ENCODE results near the gene OR11L1. TPM values are rescaled to one million over a fixed set of nuclear protein-coding genes. Genes with fewer than 3 reads are reported as not detected.
A peak's percentile ranks its signal among the peaks of the same experiment; 100 is the strongest.

OR11L1 gene, protein sequence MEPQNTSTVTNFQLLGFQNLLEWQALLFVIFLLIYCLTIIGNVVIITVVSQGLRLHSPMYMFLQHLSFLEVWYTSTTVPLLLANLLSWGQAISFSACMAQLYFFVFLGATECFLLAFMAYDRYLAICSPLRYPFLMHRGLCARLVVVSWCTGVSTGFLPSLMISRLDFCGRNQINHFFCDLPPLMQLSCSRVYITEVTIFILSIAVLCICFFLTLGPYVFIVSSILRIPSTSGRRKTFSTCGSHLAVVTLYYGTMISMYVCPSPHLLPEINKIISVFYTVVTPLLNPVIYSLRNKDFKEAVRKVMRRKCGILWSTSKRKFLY
- polyA plus RNA-seq: not detected

DNA sequence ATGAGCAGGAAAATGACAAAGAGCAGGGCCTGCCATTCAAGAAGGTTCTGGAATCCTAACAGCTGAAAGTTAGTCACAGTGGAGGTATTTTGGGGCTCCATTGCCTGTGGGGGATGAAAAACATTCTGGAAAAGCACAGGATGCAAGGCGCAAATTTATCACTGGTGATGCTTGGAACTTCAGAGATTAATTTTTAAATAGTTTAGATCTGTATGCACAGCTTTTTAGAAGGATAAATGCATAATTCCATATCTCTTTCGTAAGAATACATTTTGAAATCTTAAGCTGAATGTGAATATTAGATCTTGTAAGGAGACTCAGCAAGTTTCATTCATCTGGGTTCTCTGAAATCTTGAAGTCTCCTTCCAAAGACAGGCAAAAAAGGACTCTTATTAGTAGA lies at the start of gene OR11L1:
Gene OR11L1 (minus strand): TSS at position 101 of the 400 bp plus-strand sequence. CDS start 0 bp downstream, at position 101.
- Mint-ChIP-seq H3K4me1 (no peaks in the 10 kb centered on the region), H3K27me3 (ENCODE audit: low read depth in 3 of 3) (peaks cover 0 to 6% (median 2%) of the 10 kb centered on the region in 3 donors), H3K4me3 (no peak within 1 kb of the TSS), H3K9me3 (peaks cover 0 to 3% (median 0%) of the 10 kb centered on the region in 6 donors), H3K27ac (no peak within 1 kb of the TSS), H3K36me3 (no peaks in the 10 kb centered on the region)
- no peak for DNase-seq

DNA sequence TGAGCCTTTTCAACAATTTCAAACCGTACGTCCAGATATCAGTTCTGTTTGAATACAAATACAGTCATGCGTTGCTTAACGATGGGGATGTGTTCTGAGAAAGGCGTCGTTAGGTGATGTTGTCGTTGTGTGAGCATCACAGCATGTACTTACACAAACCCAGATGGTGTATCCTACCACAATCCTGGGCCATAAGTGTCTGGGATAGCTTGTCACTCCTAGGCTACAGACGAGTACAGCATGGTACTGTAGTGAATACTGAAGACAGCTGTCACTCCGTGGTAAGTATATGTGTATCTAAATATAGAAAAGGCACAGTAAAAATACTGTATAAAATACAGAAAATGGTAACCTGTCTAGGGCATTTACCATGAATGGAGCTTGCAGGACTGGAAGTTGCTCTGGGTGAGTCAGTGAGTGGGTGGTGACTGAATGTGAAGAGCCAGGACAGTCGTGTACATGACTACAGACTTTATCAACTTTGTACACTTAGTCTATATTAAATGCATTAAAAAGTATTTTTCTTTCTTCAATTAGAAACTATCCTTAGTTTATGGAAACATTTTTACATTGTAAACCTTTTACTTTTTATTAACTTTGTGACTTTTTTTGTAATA lies 43.2 kb upstream of the OR11L1 start:
- no peak for DNase-seq
- Mint-ChIP-seq H3K27me3 (ENCODE audit: low read depth in 3 of 3) (peaks cover 0 to 3% (median 2%) of the 10 kb centered on the region in 3 donors), H3K36me3 (no peaks in the 10 kb centered on the region), H3K4me3 (no peak overlapping the region), H3K9me3 (no peaks in the 10 kb centered on the region), H3K4me1 (no peaks in the 10 kb centered on the region), H3K27ac (no peak overlapping the region)

DNA sequence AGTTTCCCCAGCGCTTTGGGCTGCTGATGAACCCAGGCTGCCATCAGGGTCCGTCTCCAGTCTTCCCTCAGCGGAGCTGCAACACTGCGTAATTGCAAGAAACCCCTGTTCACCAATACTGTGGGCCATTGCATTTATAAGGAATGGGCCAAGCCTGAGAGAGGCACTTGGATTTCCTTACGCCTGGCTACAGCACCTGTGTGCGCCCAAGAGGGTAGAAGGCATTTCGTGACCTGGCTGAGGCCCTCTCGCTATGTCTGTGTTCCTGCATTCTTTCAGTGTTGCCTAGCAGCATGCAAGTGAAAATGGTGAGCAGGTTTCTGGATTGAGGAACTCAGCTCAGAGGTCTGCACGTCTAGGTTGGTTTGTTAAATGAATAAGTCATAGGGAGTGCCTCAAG lies 41.6 kb upstream of the OR11L1 start:
- H3K27ac Mint-ChIP-seq: no peak overlapping the region
- H3K4me1 Mint-ChIP-seq: no peaks in the 10 kb centered on the region
- H3K27me3 Mint-ChIP-seq (ENCODE audit: low read depth in 3 of 3): peaks cover 0 to 4% (median 2%) of the 10 kb centered on the region in 3 donors
- no peaks in the 10 kb centered on the region for H3K36me3 Mint-ChIP-seq
- H3K4me3 Mint-ChIP-seq: no peak overlapping the region
- DNase-seq: no peak
- peaks cover 0 to 2% (median 0%) of the 10 kb centered on the region in 6 donors for H3K9me3 Mint-ChIP-seq

DNA sequence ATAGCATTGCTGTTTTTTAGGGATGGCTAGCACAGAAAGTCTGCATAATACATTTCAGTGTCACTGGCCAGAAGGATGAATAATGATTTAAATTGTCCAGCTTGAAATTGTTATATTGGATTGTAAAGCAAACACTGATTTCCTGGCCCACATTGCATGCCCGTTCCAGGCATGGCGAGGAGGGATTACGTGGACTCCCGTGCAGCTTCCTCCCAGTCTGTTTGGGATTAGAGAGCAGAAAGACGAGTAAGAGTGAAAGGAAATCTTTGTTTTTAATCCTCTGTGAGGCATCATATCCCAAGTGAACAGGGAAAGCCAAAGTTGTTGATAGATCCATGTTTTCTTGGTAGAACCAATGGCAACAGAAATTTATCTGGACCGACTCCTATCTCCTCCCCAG lies 23.7 kb upstream of the OR11L1 start:
- DNase-seq: no peak
- Mint-ChIP-seq H3K9me3 (peaks cover 0 to 4% (median 0%) of the 10 kb centered on the region in 6 donors), H3K27ac (no peak overlapping the region), H3K4me1 (no peaks in the 10 kb centered on the region), H3K27me3 (ENCODE audit: low read depth in 3 of 3) (no peaks in the 10 kb centered on the region), H3K36me3 (no peaks in the 10 kb centered on the region), H3K4me3 (no peak overlapping the region)

DNA sequence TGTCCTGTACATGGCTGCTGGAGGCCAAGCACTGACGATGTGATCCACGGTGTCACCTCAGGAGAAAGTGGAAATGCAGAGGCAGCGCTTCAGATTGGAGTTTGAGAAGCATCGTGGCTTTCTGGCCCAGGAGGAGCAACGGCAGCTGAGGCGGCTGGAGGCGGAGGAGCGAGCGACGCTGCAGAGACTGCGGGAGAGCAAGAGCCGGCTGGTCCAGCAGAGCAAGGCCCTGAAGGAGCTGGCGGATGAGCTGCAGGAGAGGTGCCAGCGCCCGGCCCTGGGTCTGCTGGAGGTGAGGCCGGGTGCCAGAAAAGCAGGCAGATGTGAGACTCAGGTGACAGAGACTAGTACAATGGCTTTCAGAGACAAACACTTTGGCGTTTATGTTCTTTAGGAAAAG lies 22.9 kb upstream of the OR11L1 start:
- Mint-ChIP-seq H3K27ac (no peak overlapping the region), H3K36me3 (no peaks in the 10 kb centered on the region), H3K4me1 (no peaks in the 10 kb centered on the region), H3K4me3 (no peak overlapping the region), H3K9me3 (peaks cover 0 to 4% (median 0%) of the 10 kb centered on the region in 6 donors), H3K27me3 (ENCODE audit: low read depth in 3 of 3) (peaks cover 0 to 3% (median 2%) of the 10 kb centered on the region in 3 donors)
- no peak for DNase-seq

DNA sequence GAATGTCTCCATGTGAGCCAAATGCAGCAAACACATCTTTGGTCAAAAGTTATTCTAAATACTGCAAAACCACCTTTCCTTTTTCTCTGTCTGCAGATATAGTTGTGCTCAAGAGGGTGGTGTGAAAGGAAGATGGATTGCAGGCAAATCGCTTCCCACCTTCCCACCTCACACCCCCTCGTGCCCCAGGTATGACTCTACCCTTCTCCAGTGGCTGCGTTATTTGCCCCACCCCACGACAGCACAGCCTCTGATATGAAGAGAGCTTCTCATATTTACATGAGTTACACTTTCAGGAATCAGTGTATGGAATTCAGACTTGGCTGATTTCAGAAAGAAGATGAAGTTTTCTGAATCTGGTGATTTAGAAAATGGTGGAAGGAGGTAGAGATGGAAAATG lies 21.1 kb upstream of the OR11L1 start:
- no peaks in the 10 kb centered on the region for H3K9me3 Mint-ChIP-seq
- no peak overlapping the region for H3K4me3 Mint-ChIP-seq
- no peaks in the 10 kb centered on the region for H3K36me3 Mint-ChIP-seq
- no peak overlapping the region for H3K27ac Mint-ChIP-seq
- H3K27me3 Mint-ChIP-seq (ENCODE audit: low read depth in 3 of 3): peaks cover 4 to 6% (median 5%) of the 10 kb centered on the region in 3 donors
- H3K4me1 Mint-ChIP-seq: peaks cover 5 to 7% of the 10 kb centered on the region in 2 donors
- no peak for DNase-seq

DNA sequence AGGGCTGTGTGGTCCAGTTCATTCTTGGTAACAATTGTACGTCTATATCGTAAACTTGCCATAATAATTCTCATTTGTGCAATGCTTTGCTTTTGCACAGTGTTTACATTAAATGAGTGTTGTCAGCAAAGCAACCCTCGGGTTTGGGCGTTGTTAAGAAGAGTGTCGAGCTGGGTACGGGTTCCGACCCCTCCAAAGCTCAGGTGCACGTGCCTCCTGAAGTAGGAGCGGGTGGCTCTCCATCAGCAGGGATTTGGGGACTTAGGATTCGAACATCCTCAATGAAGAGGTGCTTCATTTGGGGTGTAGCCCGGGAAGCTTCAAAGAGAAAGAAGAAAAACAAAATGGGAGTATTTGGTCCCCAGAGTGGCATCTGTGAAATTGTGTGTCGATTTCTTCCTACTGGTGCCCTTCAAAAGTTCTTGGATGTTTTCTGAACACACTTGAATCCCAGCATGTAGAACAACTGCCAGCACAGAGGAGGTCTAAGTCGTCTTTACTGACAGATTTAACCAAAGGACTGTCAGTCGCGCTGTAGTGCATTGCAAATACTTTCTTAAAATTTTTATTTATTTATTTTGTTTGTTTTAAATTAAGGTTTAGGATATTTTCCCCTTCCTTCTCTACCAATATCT lies 16.4 kb upstream of the OR11L1 start:
- H3K9me3 Mint-ChIP-seq: no peaks in the 10 kb centered on the region
- no peak for DNase-seq
- H3K4me1 Mint-ChIP-seq: peaks cover 8 to 17% of the 10 kb centered on the region in 2 donors
- no peaks in the 10 kb centered on the region for H3K36me3 Mint-ChIP-seq
- peak overlapping the region in 2 of 6 donors; percentile 22 to 56 for H3K27ac Mint-ChIP-seq
- peaks cover 7 to 14% (median 8%) of the 10 kb centered on the region in 3 donors for H3K27me3 Mint-ChIP-seq (ENCODE audit: low read depth in 3 of 3)
- peak overlapping the region; percentile 77 to 88 (median 83) for H3K4me3 Mint-ChIP-seq

DNA sequence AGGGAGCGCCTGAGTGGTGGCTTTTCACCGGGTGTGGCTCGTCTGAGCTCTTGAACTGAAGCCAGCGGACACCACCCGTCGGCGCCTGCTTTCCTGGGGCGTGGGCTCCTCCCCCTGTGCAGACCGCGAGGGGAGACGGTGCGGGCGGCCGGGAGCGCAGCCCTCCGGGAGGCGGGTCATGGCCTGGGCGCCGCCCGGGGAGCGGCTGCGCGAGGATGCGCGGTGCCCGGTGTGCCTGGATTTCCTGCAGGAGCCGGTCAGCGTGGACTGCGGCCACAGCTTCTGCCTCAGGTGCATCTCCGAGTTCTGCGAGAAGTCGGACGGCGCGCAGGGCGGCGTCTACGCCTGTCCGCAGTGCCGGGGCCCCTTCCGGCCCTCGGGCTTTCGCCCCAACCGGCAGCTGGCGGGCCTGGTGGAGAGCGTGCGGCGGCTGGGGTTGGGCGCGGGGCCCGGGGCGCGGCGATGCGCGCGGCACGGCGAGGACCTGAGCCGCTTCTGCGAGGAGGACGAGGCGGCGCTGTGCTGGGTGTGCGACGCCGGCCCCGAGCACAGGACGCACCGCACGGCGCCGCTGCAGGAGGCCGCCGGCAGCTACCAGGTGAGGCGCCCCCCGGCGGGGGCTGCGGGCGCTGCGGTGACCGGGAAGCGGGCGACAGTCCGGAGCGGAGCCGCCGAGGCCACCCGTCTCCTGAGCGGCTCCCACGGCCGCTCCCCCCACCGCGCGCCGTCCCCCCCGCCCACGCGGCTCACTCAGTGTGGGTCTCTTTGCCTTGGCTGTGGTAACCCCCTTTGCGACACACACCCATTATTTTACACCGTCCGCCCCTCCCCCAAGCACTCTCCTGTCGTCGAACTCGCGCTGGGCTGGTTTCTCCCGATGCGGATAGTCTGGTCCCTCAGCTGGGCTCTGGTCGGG lies 15.6 kb upstream of the OR11L1 start, which contains the start of gene TRIM58:
Gene TRIM58 (plus strand): TSS at position 119 of the 916 bp plus-strand sequence. CDS start 60 bp downstream, at position 179.
- Mint-ChIP-seq H3K4me1 (peaks cover 8 to 17% of the 10 kb centered on the region in 2 donors), H3K27me3 (ENCODE audit: low read depth in 3 of 3) (peaks cover 7 to 14% (median 8%) of the 10 kb centered on the region in 3 donors), H3K9me3 (no peaks in the 10 kb centered on the region), H3K4me3 (peak within 1 kb of the TSS; percentile 77 to 88 (median 83)), H3K36me3 (no peaks in the 10 kb centered on the region), H3K27ac (peak within 1 kb of the TSS in 2 of 6 donors; percentile 22 to 56)
- DNase-seq: peak; percentile 7 to 17 (median 15)

DNA sequence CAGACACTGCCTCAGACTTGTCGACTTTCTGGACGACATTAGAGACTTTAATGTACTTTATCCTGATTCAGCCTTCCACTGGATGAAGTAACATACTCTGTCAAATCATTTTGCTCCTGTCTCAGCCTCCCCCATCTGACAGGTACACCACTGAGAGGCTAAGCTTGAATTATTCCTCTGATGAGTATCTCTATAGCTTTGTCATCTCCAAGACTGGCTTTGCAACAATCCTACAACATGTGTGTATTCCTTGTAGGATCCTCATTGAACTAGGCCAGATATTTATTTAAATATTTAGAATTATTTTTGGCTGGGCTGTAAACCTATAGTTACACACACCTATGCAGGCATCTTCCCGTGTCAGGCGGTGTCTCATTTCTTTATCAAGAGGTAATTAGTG lies 14.2 kb upstream of the OR11L1 start:
- Mint-ChIP-seq H3K4me3 (peak overlapping the region; percentile 44 to 78 (median 73)), H3K9me3 (no peaks in the 10 kb centered on the region), H3K36me3 (no peaks in the 10 kb centered on the region), H3K27me3 (ENCODE audit: low read depth in 3 of 3) (peaks cover 7 to 16% (median 10%) of the 10 kb centered on the region in 3 donors), H3K27ac (no peak overlapping the region), H3K4me1 (peaks cover 8 to 17% of the 10 kb centered on the region in 2 donors)
- DNase-seq: no peak

DNA sequence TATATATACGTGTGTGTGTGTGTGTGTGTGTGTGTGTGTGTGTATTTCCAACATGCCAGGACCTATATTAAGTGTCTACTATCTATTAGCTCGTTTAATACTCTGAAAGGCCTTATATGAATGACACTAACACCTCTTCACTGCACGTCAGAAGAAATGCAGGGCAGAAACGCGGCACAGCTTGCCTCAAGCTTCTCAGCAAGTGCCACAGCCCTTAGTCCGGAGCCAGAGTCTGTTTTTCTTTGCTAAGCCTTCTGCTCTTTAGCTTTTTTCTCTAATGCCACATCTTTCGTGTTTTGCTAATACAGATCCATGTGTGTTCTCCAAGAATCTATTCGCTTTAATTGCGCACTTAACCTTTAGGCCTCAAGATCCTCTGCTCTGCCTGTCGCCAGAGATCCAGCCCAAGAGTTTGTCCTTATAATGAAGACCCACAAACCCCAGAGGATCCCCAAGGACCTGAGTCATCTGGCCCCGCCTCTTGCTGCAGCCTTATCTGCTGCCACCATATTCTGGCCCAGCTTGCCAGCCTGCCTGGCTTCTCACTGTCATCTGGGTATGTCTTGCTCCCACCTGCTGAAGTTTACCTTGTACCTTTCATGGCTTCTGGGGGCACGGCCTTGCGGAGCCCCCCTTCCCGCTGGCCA lies 13.3 kb upstream of the OR11L1 start:
- H3K4me3 Mint-ChIP-seq: peak overlapping the region in 1 of 5 donors; percentile 38
- H3K27ac Mint-ChIP-seq: no peak overlapping the region
- H3K9me3 Mint-ChIP-seq: no peaks in the 10 kb centered on the region
- DNase-seq: no peak
- H3K27me3 Mint-ChIP-seq (ENCODE audit: low read depth in 3 of 3): peaks cover 7 to 16% (median 9%) of the 10 kb centered on the region in 3 donors
- H3K36me3 Mint-ChIP-seq: no peaks in the 10 kb centered on the region
- peaks cover 8 to 17% of the 10 kb centered on the region in 2 donors for H3K4me1 Mint-ChIP-seq

DNA sequence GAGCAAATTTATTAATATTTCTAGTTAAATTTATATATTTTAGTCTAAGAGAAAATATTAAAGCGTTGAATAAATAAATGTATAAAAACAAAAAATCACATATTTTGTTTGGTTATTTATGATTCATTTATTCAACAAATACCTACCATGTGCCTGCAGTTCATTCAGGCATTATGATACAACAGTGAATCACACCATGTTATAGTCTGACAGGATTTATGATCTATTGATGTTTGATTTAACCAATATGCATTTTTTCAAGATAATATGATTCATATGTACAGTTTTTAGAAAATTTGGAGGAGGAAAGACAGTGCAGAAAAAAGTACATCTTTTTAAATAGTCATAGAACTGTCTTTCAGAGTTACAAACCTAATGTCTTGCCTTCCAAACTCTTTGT lies 7.9 kb upstream of the OR11L1 start:
- no peak for DNase-seq
- Mint-ChIP-seq H3K27ac (no peak overlapping the region), H3K36me3 (no peaks in the 10 kb centered on the region), H3K4me3 (no peak overlapping the region), H3K9me3 (no peaks in the 10 kb centered on the region), H3K4me1 (no peaks in the 10 kb centered on the region), H3K27me3 (ENCODE audit: low read depth in 3 of 3) (peaks cover 0 to 7% (median 2%) of the 10 kb centered on the region in 3 donors)

DNA sequence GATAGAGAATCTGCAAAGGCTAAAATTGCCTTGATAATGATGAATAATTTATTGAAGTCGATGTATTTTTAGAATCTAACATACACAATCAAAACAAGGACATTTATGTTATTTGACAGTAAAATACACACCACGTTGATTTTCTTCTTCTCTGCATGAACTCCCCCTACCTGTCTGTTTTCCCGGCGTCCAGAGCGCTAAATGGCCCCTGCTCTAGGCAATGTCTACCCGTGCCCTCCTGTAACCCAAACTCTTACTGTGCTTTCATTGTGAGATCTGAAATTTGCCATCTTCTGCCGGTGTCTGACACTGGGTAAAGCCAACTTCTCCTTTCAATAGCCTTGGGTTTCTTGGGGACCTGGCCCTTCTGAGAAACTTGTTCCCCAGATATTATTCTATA lies 6.7 kb upstream of the OR11L1 start:
- no peak overlapping the region for H3K4me3 Mint-ChIP-seq
- H3K36me3 Mint-ChIP-seq: no peaks in the 10 kb centered on the region
- H3K9me3 Mint-ChIP-seq: no peaks in the 10 kb centered on the region
- DNase-seq: no peak
- peaks cover 0 to 4% (median 2%) of the 10 kb centered on the region in 3 donors for H3K27me3 Mint-ChIP-seq (ENCODE audit: low read depth in 3 of 3)
- H3K4me1 Mint-ChIP-seq: no peaks in the 10 kb centered on the region
- H3K27ac Mint-ChIP-seq: no peak overlapping the region

DNA sequence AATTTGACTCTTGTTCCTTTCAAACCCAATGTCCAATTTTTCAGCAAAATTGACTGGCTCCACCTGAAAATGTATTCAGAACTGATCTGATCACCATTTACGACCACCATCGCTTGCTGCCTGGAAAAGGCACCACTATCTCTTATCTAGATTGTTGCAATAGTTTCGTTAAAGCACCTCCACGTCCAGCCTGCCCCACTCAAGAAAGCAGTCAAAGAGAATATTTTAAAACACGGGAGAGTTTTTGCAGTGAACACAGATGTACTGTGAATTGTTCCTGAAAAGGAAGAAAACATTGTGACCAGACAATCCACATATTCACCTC lies 4.0 kb upstream of the OR11L1 start:
- Mint-ChIP-seq H3K36me3 (no peaks in the 10 kb centered on the region), H3K9me3 (peaks cover 0 to 3% (median 0%) of the 10 kb centered on the region in 6 donors), H3K4me3 (no peak overlapping the region), H3K27ac (no peak overlapping the region), H3K27me3 (ENCODE audit: low read depth in 3 of 3) (peaks cover 0 to 2% (median 0%) of the 10 kb centered on the region in 3 donors), H3K4me1 (no peaks in the 10 kb centered on the region)
- no peak for DNase-seq

All from immature natural killer cell (primary cell).